Measurements from ENCODE around the gene CR1.
"Not testable (repeated sequence)": the region's sequence is repeated elsewhere in the genome, so short reads cannot be mapped to it uniquely, and the experiment has no call there.

CR1 gene

DNA sequence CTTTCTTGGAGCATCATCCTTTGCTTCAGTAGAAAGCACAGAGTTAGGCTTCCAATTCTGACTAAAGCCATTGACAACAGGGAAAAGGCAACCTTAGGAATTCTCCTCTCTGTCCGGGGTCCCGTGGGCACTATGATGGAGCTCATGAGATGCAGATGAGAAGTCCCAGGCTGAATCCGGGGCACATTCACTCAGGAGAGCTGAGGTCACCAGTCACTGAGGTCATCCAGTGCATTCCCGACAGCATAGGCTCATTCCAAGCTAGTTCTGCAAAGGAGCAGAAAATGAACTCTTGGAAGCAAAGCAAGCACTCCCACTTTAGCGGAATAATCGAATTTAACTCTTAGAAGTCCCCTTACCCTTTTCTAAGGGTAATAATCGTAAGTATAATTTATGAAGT lies 6.8 kb downstream of the CR1 start:
- no peak for DNase-seq (ENCODE audit: extremely low read depth in 1 of 2, low read depth in 1 of 2)

DNA sequence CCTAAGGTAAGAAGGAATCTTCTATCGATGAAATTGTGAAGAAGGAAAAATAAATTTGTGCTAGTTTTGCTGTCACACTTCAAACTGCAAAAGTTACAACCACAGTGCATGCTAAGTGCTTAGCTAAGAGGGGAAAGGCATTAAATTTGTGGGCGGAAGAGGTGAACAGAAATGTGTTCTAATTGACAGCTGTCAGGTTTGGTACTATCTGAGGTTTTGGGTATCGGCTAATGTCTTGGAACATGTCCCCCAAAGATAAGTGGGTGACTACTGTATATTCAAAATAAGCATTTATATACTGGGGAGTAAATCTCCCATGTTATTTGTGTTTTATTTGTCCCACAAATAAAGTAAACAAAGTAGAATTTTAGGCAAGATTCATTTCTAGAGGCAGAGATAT lies 8.0 kb downstream of the CR1 start:
- DNase-seq (ENCODE audit: extremely low read depth in 1 of 2, low read depth in 1 of 2), result no peak

DNA sequence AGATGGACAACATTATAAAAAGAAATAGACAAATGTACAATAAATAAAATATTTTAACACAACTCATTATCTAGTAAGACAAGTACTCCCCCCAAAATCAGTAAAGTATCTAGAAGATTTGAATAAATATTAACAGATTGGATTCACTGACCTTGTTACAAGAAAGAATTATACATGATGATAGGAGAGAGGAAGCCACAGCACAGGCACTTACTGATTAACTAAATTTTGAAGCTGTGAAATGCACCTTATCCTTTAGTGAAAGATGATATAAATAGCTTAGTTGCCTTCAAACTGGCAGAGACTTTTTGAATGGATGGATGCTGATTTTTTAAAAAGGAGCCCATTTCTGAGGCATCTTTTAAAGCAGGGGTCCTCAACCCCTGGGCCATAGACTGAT lies 8.5 kb downstream of the CR1 start:
- no peak for DNase-seq (ENCODE audit: extremely low read depth in 1 of 2, low read depth in 1 of 2)

DNA sequence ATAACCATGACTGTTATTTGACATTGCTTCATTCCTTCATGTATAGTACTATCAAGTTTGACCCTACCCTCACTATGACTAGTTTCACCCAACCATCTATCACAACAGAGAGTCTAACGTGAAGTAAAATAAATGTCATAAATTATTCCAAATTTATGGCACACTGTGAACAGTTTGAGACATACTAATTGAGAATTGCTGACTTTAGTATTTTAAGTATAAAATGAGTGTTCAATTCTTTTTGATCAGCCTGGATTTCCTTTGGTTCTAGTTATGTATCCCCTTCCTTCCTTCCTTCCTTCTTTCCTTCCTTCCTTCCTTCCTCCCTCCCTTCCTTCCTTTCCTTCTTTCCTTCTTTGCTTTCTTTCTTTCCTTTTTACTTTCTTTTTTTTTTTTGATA lies 14.5 kb downstream of the CR1 start:
- DNase-seq (ENCODE audit: extremely low read depth in 1 of 2, low read depth in 1 of 2), result no peak

DNA sequence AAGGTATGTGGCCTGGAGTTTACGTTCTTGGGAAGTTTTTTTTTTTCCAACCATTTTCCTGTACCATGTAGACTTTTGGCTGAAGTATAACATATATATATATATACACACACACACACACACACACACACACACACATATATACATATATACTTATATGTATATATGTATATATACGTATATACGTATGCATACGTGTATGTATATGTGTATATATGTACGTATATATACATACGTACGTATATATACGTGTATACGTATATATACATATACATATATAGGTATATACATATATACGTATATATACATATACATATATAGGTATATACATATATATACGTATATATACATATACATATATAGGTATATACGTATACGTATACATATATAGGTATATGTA lies 18.9 kb downstream of the CR1 start:
- no peak for DNase-seq (ENCODE audit: extremely low read depth in 1 of 2, low read depth in 1 of 2)

DNA sequence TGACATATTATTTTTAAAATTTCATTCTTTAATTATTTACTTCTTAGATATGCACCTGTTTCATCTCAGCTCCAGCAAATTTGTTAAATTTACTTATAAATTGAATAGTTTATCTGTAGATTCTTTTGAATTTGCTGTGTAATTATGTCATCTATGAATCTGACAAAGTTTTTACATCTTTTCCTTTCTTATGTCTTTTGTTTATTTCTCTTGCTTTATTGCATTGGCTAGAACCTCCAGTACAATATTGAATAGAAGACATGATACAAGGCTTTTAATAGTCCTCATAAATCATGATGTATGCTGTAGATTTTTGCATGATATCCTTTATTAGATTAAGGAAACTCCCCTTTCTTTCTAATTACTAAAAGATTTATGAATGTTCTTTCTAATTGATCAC lies 20.8 kb downstream of the CR1 start:
- no peak for DNase-seq (ENCODE audit: extremely low read depth in 1 of 2, low read depth in 1 of 2)

DNA sequence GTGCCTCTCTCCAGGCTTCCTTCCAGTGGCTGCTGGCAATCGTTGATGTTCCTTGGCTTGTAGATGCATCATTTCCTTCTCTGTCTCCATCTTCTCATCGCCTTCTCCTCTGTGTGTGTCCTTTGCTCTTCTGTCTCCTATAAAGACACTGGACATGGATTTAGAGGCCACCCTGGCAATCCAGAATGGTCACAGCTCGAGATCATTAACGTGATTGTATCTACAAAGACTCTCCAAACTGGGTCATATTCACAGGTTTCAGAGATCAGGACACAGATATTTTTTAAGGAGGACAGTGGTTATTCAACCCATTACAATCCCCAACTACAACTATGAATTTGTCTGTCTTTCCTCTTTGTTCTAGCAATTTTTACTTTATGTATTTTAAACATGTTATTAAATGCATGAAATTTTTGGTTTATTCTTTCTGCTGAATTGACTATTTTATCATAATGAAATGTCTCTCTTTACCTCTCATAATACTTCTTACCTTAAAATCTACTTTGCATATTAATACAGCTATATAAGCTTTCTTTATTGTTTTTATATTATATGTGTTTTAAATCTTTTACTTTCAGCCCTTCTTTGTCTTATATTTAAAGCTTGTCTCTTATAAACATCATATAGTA lies 22.8 kb downstream of the CR1 start:
- DNase-seq (ENCODE audit: extremely low read depth in 1 of 2, low read depth in 1 of 2), result no peak

DNA sequence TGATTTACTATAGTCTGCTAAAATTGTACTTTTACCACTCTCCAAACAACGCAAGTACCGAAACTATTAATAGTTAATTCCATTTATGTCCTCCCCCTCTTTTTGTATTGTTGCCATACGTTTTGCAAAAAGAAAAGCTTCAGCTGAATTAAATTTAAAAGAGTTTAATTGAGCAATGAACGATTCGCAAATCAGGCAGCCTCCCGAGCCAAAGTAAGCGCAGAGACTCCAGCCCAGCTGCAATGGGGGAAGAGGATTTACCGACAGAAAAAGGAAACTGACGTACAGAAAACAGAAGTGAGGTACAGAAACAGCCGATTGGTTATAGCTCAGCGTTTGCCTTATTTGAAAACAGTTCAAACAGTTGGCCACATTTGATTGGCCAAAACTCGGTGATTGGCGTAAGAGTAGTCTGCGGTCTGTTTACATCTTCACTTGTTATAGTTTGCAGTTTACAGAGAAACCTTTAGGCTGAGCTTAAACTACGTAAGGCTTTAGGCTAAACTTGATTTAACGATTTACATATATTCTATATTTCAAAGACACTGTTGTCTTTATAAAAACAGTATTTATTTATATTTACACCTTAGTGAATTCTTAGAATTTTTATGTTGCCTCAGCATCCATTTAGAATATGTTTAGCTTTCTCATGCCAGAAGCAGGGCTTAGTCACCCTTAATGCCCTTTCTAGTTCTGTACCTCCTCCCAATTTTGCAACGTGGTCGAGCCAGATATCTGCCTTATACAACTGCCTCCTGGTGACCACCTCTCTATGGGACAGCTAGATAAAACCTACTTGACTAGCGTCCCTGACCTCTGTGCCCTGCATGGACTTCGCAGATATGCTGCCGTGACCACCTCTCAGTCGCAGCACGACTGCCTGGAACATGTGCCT lies 23.8 kb downstream of the CR1 start:
- no peak for DNase-seq (ENCODE audit: extremely low read depth in 1 of 2, low read depth in 1 of 2)

DNA sequence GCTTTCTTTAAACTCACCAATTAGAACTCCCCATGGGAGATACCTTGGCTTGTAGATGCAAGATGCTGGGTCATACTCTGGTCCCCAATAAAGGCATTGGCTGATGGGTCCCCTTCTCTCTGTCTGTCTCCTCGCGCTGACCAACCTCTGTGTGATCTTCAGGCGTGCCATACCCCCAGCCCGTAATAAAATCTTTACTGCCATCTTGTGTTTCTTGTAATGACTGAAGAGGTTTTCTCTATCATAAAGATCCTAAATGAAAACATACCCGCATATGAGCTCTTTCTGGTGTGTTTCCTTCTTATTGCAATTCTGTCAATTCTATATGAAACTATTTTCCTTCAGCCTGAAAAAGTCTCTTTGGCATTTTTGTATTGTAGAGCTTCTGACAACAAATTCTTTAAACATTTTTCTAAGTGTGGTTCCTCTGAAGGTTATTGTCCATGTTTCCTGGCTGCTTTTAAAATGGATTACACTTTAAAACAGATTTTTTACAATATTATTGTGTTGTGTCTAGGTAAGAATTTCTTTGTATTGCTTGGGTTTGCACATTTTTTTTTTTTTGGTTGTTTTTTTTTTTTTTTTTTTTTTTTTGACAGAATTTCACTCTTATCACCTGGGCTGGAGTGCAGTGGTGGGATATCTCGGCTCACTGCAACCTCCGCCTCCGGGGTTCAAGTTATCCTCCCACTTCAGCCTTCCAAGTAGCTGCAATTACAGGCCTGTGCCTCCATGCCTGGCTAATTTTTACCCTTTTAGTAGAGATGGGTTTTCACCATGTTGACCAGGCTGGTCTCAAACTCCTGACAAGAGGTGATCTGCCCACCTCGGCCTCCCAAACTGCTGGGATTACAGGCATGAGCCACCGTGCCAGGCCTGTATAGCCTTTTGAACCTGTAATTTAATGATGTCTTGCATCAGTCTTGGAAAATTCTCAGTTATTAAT lies 24.7 kb downstream of the CR1 start:
- DNase-seq (ENCODE audit: extremely low read depth in 1 of 2, low read depth in 1 of 2), result not testable (repeated sequence)

DNA sequence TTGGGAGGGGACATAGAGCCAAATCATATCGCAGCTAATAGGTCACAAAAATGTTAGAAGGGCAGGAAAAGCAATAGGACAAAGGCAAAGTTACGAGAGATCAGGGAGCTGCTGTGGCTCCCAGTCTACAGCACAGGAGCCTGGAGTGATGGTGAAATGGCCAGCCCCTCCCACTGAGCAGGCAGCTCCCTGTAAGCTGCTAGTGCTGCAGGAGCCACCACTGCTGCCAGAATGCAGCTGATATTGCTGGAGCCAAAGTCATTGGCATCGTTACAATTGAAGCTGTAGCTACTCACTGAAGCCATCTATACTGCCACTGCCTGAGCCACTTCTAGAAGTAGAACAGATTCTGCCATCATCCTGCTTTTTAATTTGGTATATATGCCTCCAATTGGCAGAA lies 29.3 kb downstream of the CR1 start:
- not testable (repeated sequence) for DNase-seq (ENCODE audit: extremely low read depth in 1 of 2, low read depth in 1 of 2)

DNA sequence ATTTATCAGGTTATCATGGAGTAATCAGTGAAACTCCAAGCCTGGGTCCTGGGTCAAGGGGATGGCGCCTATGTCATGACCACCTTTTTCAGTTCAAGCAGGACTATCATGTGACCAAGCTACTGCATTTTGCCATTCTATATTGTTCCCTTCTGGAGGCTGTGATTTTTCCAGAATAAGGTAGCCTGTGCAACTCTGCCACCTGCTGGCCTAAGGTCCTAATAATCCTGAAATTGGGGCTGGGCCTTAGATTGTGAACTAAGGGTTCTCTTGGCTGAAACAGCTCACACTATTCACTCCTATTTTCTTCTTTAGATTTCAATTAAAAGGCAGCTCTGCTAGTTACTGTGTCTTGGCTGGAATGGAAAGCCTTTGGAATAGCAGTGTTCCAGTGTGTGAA lies 32.4 kb downstream of the CR1 start:
- not testable (repeated sequence) for DNase-seq (ENCODE audit: extremely low read depth in 1 of 2, low read depth in 1 of 2)

DNA sequence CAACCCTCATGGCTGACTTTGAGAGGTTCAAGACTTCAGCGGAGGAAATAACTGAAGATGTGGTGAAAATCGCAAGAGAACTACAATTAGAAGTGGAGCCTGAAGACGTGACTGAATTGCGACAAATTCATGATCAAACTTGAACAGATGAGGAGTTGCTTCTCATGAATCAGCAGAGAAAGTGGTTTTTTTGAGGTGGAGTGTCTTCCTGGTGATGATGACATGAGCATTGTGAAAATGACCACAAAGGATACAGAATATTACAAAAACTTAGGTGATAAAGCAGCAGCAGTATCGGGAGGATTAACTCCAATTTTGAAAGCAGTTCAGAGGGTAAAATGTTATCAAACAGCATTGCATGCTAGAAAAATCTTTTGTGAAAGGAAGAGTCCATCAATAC lies 40.3 kb downstream of the CR1 start:
- DNase-seq (ENCODE audit: extremely low read depth in 1 of 2, low read depth in 1 of 2), result not testable (repeated sequence)

DNA sequence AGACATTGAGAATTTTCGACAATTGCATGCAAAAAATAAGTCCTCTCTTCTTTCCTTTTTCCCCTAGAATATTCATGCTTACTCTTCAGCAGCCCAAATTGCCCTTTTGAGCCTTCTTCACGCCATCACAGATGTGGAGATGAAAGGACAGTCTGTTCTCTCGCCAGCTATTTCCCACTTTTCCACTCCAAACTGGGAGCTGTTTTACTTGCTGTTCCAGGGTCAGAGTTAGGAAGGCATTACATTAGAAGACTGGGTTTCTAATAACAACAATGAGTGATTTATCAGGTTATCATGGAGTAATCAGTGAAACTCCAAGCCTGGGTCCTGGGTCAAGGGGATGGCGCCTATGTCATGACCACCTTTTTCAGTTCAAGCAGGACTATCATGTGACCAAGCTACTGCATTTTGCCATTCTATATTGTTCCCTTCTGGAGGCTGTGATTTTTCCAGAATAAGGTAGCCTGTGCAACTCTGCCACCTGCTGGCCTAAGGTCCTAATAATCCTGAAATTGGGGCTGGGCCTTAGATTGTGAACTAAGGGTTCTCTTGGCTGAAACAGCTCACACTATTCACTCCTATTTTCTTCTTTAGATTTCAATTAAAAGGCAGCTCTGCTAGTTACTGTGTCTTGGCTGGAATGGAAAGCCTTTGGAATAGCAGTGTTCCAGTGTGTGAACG lies 50.9 kb downstream of the CR1 start:
- not testable (repeated sequence) for DNase-seq (ENCODE audit: extremely low read depth in 1 of 2, low read depth in 1 of 2)

DNA sequence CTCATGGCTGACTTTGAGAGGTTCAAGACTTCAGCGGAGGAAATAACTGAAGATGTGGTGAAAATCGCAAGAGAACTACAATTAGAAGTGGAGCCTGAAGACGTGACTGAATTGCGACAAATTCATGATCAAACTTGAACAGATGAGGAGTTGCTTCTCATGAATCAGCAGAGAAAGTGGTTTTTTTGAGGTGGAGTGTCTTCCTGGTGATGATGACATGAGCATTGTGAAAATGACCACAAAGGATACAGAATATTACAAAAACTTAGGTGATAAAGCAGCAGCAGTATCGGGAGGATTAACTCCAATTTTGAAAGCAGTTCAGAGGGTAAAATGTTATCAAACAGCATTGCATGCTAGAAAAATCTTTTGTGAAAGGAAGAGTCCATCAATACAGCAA lies 58.9 kb downstream of the CR1 start:
- DNase-seq (ENCODE audit: extremely low read depth in 1 of 2, low read depth in 1 of 2), result not testable (repeated sequence)

DNA sequence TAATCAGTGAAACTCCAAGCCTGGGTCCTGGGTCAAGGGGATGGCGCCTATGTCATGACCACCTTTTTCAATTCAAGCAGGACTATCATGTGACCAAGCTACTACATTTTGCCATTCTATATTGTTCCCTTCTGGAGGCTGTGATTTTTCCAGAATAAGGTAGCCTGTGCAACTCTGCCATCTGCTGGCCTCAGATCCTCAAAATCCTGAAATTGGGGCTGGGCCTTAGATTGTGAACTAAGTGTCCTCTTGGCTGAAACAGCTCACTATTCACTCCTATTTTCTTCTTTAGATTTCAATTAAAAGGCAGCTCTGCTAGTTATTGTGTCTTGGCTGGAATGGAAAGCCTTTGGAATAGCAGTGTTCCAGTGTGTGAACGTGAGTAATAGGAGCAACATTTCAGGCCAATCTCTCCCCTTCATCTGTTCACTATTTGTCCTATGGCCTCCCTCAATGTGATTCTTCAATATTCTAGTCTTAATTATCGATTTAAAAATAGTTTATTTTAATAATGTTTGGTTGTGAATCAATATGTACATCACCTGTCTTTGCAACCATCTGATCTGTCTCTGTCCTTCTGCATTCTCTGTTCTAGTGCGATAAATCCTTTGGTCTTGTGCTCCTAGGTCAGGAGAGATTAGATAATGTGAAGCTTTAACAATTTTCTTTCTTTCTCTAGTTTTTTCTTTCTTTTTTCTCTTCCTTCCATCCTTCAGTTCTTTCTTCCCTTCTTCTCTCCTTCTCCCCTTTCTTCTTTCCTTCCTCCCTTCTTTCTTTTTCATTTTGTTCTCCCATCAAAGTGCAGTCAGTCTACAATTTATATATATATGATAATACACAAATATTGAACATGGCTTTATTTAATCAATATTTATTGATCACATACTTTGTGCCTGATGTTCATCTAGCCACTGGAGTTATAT lies 69.8 kb downstream of the CR1 start:
- no peak for DNase-seq (ENCODE audit: extremely low read depth in 1 of 2, low read depth in 1 of 2)

DNA sequence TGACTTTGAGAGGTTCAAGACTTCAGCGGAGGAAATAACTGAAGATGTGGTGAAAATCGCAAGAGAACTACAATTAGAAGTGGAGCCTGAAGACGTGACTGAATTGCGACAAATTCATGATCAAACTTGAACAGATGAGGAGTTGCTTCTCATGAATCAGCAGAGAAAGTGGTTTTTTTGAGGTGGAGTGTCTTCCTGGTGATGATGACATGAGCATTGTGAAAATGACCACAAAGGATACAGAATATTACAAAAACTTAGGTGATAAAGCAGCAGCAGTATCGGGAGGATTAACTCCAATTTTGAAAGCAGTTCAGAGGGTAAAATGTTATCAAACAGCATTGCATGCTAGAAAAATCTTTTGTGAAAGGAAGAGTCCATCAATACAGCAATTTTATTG lies 76.0 kb downstream of the CR1 start:
- DNase-seq (ENCODE audit: extremely low read depth in 1 of 2, low read depth in 1 of 2), result not testable (repeated sequence)

DNA sequence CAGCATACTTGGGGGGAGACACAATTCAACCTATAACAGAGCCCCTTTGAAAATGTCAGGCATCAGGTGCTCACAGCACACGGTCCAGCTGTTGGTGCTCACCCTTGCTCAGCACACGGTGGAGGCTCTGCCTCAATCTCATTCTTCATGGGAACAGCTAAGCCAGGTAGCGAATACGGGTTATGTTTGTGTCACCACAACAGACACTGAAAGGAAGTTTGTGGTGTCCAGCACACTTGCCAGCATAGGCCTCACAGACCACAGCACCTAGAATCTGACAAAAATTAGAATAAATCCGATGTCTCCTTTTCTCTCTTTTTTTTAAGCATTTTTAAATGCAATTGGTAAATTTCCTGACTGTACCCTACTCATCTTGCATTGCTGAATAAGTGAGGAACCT lies 77.1 kb downstream of the CR1 start:
- not testable (repeated sequence) for DNase-seq (ENCODE audit: extremely low read depth in 1 of 2, low read depth in 1 of 2)

DNA sequence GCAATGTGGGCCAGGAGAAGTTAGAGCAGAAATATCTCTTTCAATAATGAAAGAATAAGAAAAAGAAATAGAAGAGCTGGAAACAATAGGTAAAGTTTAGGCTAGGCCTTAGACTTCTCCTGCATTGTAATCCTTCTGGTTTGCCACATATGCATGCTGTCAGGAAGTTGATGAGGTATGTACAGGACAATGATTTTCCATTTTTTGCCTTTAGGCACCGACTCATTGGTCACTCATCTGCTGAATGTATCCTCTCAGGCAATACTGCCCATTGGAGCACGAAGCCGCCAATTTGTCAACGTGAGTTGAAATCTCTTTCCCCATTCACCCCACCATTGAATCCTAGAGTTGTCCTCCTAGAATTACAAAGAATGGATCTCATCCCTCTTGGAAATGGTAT lies 79.4 kb downstream of the CR1 start:
- not testable (repeated sequence) for DNase-seq (ENCODE audit: extremely low read depth in 1 of 2, low read depth in 1 of 2)

DNA sequence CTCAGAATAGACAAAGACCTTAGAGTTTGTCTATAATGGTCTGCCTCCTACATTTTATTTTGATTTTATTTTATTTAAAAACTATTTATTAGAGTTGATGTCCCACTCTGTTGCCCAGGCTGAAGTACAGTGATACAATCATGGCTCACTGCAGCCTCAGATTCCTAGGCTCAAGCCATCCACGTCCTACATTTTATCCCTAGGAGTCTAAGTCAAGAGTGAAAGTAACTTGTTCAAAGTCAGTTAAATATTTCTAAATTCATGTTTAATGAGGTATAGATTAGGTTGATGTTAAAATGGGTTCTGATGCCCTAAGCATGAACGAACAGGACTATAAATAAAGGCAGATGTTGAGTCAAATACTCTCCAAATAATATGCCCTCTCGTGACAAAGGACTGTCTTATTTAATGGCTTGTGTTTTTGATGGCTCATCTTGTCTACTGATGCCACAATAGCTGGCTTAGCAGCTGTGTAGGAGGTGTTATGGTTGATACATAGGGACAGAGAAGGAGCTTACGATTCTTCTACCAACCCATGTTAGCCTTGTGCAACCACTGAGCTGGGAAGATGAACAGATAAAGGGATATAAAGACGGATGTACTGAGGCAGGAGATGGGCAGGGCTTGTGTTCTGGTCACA lies 83.0 kb downstream of the CR1 start:
- no peak for DNase-seq (ENCODE audit: extremely low read depth in 1 of 2, low read depth in 1 of 2)
